Fibroblast of upper back skin (primary cell): ENCODE measurements around the gene MMS22L.
A peak's percentile ranks its signal among the peaks of the same experiment; 100 is the strongest.
"Not testable (repeated sequence)": the region's sequence is repeated elsewhere in the genome, so short reads cannot be mapped to it uniquely, and the experiment has no call there.

Experiments used
- DNase-seq: peaks from one replicate; pipeline ENCODE4 v3.0.0-alpha.2; 2013

Gene MMS22L

GRCh38 chr6:97240222-97240621 lies 42.8 kb downstream of the MMS22L start:
- peak; percentile 66 for DNase-seq

- no peak for DNase-seq
Observed at GRCh38 chr6:97231911-97232310, 51.1 kb downstream of the MMS22L start.

DNA sequence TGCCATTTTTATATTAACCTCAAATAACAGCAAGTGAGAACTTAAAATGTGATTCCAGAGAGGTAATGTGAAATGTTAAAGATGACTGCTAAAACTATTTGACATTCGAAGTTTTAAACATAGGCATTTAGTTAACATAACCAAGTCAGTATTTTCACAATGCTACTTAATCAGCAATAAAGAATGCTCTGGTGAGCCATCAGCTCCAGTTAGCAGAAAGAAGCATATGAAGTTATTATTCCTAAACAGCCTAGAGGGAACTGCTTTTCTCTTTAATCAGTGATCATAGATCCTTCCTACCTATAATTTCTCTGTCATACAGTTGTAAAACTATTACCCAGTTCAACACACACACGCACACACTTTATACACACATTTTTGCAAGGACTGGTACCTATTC lies 60.1 kb downstream of the MMS22L start:
- no peak for DNase-seq

GRCh38 chr6:97218912-97219311 lies 64.1 kb downstream of the MMS22L start:
- DNase-seq, result no peak

- DNase-seq, result peak; percentile 70
Observed at GRCh38 chr6:97215157-97215769, 67.8 kb downstream of the MMS22L start.

GRCh38 chr6:97214671-97215070 lies 68.3 kb downstream of the MMS22L start:
- DNase-seq, result no peak

GRCh38 chr6:97207383-97207782 lies 75.6 kb downstream of the MMS22L start:
- DNase-seq, result no peak

DNA sequence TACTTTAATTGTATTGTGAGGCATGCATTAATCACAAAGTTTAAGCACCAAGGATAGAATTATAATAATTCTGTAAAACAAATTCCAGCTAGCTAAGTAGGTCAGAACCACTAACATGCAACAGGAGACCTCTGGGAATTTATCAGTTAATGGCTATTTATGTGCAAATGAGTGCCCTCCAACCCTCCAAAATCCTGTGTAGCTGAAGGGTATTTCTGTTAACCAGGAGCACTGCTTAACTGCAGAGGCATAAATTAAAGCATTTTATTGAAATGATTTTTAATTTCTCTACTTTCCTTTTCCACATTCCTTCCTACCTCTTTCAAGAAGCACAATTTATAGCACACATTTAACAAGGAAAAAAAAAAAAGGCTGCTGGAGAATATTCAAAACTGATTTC lies 77.0 kb downstream of the MMS22L start:
- DNase-seq, result no peak

DNA sequence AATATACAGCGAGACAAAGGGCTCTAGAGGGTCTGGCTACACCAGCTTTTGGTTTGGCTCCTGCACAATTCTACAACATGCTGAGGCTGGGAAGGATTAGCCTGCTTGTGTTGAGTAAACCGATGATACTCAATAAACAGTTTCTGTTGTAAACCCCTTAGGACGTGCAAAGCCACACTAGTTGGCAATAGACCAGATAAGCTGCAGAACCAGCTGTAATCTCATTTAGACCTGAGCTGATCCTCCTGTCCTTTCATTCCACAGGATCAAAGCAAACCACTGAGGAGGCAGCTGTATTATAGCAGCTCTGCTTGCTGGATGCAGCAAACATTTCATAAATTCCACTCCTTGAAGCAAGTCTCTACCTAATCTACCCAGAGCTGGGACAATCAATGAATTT lies 79.7 kb downstream of the MMS22L start:
- DNase-seq, result peak; percentile 20

- peak; percentile 25 for DNase-seq
Observed at GRCh38 chr6:97198046-97198565, 84.9 kb downstream of the MMS22L start.

- peak; percentile 46 for DNase-seq
Observed at GRCh38 chr6:97195117-97195516, 87.9 kb downstream of the MMS22L start.

- peak; percentile 71 for DNase-seq
Observed at GRCh38 chr6:97189767-97190166, 93.2 kb downstream of the MMS22L start.

DNA sequence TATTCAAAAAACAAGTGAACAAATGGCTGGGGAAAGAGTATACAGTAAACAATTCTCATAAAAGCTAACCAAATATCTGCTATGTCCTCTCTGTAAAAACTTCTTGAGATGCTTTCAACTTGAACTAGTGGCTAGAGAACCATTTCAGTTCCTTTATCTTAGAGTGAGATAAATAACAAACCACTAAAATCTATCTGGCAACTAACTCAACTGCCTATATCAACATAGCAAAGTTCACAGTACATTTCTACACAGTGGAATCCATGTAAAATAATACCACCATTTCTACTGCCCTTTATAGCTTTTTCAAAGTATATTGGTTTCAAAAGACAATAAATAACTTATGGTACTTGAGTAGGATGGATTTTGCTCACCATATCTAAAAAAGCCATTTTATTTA lies 95.1 kb downstream of the MMS22L start:
- DNase-seq, result no peak

DNA sequence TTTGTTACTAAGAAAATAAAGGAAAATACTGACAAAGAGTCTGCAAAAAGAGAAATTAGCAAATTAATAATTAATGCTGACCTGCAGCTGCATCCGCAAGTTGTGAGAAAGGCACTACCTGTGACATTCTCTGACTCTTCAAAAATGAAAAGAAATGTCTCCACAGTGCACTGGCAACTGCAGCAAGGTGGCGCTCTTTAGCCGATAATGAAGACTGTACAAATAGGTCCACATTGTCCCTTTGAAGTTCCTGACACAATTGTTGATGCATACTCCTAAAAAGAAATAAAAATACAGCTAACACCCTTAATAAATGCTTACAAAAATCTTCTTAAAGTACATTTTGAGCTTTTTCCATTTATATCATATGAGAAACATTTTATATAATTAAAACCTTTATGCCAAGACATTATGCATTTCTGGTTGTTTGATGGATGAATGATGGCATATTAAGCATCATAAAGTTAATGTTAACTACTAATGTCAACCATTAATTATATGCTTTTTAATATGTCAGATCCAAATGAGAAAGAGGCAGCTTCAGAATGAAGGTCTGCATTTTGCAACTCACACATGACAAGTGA lies 96.5 kb downstream of the MMS22L start:
- peak; percentile 67 for DNase-seq

GRCh38 chr6:97177905-97178304 lies 105.1 kb downstream of the MMS22L start:
- no peak for DNase-seq

DNA sequence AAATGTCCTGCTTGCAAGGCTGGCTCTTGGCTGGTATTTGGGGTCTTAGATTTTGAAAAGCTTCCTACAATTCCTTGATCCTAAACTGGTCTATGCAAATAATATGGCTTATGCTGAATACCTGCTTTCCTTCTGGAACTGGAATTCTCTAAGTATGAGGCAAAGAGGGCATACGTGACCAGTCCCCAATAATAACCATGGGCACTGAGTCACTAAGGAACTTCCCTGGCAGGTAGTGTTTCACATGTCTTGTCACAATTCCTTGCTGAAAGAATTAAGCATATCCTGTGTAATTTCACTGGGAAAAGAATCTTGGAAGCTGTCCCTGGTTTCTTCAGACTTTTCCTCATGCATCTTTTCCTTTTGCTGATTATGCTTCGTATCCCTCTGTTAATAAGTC lies 106.5 kb downstream of the MMS22L start:
- DNase-seq, result no peak

GRCh38 chr6:97175806-97176205 lies 107.2 kb downstream of the MMS22L start:
- no peak for DNase-seq

- DNase-seq, result no peak
Observed at GRCh38 chr6:97174471-97174870, 108.5 kb downstream of the MMS22L start.

- no peak for DNase-seq
Observed at GRCh38 chr6:97160280-97160679, 122.7 kb downstream of the MMS22L start.

GRCh38 chr6:97155447-97155846 lies 127.6 kb downstream of the MMS22L start:
- not testable (repeated sequence) for DNase-seq

DNA sequence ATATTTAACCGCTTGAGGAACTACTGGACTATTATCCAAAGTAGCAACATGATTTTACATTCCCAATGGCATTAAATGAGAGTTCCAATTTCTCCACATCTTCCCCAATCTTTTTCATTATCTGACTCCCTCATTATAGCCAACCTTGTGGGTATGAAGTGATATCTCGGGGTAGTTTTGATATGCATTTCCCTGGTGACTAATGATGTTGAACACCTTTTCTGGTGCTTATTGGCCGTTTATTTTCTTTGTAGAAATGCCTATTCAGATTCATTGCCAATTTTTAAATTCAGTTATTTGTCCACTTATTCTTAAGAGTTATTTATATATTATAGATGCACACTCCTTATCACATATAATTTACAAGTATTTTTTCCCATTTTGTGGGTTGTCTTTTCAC lies 129.0 kb downstream of the MMS22L start:
- no peak for DNase-seq

DNA sequence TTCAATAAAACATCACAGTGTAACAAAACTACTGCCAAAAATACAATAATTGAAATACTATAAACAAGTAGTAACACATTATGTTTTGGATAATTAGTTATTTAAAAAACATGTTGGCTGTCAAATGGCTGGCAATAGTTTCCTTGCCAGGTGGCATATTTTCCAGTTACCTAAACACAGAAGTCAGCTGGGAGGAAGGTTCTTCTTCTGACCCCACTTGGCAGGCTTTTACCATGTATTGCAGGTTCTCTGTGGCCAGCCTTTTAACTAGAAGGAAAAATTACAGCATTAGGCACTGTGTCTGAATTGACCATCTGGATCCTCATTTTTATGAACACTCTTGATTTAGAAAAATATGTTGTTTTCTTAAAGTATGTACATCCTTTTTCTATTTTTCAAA lies 131.4 kb downstream of the MMS22L start:
- no peak for DNase-seq

- no peak for DNase-seq
Observed at GRCh38 chr6:97150932-97151331, 132.1 kb downstream of the MMS22L start.

DNA sequence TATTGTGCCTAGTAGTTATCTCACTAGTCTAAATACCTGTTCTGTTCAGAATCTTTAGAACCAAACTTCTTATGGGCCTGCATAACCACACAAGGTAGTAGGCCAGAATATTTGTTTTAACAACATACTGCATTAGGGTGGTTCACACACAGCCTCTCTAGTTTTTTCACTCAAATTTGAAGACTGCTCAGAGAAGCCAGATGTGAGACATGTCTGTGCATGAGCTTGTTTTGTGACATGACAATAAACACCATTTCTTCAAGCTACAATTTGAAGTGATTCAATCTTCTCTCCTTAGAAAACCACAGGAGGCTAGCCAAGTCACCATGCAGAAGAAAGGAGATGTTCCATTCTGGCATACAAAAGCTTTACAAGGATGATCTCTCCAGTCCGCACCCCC lies 135.6 kb downstream of the MMS22L start:
- DNase-seq, result no peak

- DNase-seq, result no peak
Observed at GRCh38 chr6:97145691-97146090, 137.3 kb downstream of the MMS22L start.
